Activated naive CD4-positive, alpha-beta T cell treated with anti-CD3 and anti-CD28 coated beads, Interleukin-2, amount 50 U/mL, for 16 hours (primary cell): ENCODE measurements around the gene PTS.

Source experiments
- DNase-seq: peaks from one replicate; pipeline ENCODE4 v3.0.0-alpha.2; 2020

PTS gene

DNA sequence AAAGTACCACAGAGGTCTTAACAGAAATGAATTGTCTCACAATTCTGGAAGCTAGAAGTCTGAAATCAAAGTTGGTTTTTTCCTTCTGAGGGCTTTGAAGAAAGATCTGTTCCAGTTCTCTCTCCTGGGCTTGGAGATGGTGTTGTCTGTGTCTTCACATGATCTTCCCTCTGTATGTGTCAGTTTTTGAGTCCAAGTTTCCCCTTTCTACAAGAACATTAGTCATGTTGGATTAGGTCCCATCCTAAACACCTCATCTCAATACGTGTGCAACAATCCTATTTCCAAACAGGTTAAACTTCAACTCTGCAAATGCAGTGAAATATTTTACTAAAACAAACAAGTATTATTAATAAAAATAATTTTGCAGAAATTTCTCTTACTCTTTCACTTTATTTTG, 3.1 kb upstream of the PTS start:
- no peak for DNase-seq

DNA sequence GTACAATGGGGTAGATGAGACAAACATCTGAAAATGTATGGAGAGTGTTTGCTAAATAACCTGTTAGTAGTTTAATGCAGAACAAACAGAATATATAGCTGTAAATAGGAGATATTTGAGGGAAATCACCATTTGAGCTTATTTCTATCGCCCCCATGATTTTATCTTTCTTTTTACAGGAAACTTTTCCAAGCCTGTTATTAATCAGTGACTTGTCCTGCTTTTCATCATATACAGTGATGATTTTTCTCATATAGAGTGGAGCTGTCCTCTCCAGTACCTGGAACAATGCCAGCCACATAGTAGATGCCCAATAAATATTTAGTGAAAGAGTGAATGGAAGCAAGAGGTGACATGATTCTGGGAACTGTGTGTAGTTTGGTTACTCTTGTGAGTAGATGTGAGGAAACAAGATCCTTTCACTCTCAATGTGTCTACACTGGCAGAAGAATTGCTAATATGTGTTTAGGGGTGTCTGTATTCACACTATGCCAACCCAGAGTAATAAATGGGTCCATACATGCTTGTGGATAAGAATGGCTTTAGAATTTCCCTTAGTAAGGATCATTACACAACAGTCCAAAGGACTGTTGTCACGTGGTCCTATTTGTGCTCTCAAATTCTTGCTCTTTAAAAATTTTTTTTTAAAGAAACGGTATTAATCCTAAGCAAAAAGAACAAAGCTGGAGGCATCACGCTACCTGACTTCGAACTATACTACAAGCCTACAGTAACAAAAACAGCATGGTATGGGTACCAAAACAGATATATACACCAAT, 2.3 kb upstream of the PTS start:
- no peak for DNase-seq

DNA sequence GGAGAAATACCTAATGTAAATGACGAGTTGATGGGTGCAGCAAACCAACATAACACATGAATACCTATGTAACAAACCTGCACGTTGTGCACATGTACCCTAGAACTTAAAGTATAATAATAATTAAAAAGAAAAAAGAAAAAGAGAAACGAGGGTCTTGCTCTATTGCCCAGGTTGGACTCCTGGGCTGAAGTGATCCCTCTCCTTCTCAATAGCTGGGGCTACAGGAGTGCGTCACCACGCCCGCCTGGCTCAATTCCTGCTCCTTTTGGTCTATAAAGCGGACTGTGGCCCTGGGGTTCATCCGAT, 521 bp upstream of the PTS start:
- DNase-seq: no peak

DNA sequence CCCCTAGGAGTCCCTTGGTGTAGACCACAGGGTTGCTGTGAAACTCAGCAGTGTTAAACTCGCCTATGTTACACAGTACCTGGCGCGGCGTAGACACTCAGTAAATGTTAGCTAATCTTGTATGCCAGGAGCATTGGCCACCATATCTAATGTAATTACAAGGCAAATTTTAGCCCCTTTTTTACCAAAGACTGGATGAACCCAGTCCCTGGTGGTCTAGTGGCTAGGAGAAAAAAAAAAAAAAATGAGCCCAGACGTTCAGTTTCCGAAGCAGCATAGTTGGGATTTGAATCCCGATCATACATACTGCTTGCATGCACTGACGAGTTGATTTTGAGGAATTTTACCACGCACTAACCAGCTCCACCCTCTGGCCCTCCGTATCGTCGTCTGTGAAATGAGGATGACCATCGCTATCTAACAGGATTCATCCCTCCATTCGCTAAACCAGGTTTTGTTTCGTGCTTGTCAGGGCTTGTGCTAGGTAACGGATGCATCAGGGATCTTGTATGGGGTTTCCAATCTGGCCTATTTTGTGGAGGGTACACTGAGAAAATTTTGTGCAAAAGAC, 688 bp downstream of the PTS start:
- DNase-seq: no peak

DNA sequence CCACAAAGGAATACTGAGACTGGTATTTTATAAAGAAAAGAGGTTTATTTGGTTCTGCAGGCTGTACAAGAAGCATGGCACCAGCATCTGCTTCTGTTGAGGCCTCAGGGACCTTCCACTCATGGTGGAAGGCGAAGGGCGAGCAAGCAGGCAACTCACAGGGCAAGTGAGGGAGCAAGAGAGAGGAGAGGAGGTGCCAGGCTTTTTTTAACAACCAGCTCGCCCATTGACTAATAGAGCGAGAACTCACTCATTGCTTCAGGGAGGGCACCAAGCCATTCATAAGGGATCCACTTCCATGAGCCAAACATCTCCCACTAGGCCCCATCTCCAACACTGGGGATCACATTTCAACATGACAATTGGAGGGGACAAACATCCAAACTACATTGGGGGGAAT, 1.2 kb downstream of the PTS start:
- no peak for DNase-seq

DNA sequence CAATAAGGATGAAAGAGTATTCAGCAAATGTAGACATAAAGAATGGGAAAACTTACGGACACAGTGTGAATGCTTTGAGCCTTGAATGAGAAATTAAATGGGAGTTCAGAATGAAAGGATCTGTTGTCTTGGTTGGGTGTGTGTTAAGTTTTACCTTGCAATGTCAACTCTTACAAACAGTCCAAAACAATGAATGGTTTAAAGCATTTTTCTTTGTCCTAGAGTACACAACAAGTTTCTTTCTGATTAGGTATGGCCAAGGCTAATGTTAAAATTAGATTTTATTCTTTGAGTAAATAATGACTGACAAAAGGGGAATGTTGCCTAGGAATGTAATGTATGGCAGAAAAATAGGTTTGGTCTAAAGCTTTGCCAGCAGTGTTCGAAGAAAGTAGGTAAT, 2.5 kb downstream of the PTS start:
- DNase-seq: no peak

DNA sequence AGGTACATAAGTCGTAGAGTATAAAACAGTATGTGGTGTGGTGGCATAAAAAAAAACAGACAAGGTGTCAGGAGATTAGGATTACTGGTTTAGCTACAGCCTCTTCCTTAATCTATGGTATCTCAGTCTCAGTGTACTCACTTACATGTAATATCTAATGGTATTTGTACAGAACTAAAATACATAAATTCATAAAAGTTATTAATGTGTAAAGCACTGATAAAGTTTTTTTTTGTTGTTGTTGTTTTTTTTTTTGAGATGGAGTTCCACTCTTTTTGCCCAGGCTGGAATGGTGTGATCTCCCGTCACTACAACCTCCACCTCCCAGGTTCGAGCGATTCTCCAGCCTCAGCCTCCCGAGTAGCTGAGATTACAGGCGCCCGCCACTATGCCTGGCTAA, 2.9 kb downstream of the PTS start:
- DNase-seq: no peak

DNA sequence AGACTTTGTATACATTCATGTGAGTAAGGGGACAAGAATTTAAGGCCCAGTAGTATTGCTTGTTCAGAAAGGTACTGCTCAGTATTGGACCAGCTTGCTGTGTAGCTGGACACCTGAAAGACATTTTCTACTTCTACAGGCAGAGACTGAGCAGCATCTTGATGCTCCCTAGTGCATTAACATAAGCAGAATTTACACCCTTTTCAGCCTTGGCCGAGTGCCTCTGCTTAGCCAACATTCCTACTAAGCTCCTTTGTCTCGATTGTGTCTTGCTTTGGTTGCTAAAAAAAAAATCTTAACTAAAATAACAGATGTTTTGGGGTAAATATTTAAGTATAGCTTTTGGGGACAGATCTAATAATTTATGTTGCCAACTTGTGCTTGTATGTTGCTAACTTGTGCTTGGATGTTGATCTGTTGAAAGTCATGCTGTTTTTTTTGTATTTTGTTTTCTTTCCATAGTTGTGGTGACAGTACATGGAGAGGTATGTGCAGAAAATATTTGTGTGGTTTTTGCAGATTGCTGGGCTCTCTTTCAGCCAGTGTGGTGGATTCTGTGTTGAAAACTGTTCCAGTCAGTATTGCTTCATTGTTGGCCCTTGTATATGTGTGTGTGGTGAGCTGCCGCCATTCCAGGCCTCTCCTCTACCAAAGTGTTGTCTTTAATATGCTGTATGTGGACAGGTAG, 3.7 kb downstream of the PTS start:
- DNase-seq: no peak

DNA sequence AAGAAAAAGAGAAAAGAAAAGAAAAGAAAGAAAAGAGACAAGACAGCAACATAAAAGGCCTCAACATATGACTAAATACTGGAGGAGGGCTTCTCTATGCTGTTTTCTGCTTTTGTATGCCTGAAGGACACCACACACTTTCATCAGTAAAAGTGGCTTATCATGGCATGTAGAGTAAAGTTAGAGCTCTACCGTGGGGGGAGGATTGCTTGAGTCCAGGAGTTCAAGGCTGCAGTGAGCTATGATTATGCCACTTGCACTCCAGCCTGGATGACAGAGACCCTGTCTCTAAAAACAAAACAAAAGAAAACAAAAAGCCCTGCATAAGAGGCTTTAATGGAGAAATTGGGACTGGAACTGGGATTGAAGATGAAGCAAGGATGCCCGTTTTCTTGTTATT, 5.7 kb downstream of the PTS start:
- no peak for DNase-seq

DNA sequence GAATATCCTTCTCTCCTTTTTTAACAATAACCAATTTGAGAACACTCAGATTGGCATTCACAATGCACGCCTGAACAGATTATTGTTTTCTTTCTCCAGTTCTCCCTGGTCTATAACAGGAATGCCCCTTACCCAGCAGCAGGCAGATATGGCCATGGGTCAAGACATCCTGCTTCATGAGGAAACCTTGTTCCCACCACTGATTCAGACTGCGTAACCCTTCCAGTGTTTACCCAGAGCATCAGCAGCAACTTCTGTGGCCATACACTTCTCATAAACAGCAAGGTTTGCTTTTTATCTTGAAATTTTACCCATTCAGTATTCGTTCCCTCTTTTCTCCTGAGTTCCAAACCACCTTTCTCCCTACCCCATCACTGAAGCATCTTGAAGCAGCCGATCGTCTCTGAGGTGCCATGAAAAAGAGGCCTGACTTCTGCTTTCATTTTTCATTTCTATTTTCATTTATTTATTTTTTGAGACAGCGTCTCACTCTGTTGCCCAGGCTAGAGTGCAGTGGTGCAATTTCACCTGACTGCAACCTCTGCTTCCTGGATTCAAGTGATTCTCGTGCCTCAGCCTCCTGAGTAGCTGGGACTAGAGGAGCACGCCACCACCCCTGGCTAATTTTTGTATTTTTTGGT, 9.6 kb downstream of the PTS start:
- no peak for DNase-seq

DNA sequence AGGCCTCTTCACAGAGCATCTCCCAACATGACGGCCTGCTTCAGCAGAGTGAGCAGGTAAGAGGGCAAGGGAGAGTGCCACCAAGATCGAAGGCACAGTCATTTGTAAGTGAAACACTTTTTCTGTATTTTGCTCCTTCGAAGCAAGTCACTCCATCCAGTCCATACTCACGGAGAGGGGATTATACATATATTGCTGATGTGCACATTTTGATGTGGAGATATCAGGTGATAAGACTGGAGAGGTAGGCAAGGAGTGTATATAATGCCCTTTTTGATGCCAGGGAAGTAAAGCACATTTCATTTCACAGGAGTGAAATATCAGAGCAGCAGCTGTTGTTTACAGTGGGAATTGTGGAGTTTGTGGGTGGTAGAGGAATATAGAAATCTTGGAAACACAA, 11.2 kb downstream of the PTS start:
- no peak for DNase-seq

DNA sequence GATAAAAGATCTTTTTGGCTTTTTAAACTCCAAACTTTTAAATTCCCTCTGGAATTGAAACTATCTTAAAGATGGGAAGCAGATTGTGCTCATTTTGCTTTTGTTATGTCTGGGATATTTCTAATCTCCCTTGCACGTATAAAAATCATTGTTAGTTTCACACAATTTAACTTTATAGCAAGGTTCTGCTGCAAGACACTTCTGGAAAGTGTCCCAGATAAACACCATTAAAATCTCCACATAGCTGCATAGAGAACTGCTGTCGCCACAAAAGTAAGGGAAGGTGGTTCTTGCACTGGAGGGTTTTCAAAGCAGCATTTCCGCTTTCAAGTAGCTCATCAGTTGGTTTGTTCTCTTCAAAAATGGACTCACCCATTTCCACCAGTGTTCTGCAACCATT, 11.8 kb downstream of the PTS start:
- no peak for DNase-seq

DNA sequence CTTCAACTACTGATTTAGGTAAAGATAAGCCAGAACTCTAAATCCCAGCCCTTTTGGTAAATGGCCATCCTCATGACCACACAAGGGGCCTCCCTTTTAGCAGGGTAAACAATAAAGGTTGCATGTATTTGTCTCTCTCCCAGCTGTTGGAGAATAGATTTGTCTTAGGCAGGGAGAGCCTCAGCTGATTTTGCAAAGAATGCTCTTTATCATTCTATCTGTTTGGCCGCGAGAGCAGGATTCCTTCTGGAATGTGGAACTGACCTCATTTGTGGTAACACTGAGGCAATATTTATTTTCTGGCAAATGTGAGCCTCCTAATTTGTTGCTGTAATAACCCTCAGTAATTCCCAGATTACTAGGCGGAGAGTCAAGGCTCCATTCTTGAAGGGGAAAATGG, 15.3 kb downstream of the PTS start:
- no peak for DNase-seq

DNA sequence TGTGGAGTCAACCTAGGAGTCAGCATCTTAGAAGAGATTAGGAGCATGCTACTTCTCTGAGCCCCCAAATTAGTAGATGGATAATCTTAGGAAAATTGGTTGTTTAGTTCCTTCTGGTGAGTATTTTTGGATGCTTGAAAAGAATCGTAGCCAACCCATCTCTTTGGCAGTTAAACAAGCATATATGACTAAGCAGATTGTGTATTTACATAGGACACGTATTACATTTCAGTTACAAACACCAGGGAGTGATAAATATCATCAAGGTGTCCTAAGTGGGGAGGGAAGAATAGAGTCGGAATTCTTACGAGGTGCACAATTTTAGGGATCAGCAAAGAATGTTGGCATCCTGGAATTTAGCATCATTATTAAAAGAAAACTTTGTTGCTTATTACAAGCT, 21.0 kb downstream of the PTS start:
- no peak for DNase-seq

DNA sequence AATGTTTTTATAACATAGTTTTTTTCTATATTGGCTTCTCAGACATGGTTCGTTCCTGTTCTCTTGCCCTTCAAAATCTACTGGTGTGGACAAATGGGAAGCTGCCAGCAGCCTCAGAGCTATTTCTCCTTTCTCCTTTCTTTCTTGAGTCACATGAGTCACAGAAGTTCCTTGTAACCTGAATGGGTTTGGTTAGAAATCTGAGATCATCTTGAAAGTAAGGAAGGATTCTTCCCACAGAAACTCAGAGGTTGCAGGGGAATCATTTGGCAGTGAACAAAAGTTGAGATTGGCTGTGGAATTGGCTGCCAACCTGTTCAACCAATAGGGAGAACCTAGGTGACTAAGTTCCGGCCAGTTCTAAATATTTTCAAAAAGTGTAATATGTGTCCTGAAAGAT, 22.0 kb downstream of the PTS start:
- no peak for DNase-seq

DNA sequence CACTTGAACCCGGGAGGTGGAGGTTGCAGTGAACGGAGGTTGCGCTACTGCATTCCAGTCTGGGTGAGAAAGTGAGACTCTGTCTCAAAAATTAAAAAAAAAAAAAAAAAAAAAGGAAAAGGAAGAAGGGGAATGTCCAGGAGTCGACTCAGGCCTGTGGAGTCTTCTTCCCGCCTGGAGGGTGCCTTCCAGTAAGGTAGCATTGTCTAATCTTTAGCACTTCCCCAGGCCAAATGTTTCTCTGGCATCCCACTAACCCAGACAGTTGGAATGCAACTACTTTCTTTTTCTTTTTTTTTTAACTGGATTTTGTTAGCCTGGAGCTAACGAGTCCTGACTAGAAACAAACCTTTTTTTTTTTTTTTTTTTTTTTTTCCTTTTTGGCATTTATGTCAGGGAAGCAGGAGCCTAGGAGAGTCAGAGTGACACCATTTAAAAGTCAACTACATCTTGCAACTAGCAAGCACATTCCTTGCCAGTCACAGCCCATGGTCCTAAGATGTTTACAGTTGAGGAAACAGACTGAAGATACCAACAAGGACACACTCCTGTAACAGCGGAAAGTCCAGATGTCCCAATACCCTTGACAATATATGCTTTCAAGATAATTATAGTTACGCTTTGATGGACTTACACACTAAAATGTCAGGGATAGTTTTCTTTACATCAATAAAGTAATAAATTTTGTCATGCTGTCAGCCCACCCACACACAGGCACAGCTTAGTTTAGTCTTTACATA, 23.8 kb downstream of the PTS start:
- no peak for DNase-seq

DNA sequence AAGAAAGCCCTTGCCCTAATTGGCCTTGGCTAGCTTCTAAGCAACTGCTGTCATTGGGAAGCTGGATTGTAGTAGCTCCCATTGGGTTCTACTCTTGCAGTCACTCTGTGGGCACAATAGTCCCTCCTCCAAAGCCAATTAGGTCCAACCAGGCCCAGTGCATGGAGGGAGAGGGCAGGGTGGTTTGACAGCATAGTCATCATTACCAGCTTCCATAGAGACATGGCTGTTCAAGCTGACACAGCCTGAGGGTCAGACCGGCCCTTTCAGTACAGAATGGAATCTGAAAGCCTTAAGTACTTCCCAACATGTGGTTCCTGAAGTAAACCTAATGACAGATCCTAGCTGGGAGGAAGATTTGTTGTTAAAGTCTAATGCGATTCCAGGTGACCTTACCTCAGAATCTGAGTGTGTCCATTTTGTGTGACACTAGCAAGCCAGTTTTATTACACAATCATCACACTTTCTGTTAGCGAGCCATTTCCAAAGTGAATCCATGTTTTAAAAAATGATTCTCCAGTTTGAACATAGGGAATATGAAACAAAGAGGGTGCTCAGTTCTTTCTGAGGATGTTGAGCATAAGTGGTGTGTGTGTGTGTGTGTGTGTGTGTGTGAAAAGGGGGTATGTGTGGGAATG, 27.5 kb downstream of the PTS start:
- no peak for DNase-seq

DNA sequence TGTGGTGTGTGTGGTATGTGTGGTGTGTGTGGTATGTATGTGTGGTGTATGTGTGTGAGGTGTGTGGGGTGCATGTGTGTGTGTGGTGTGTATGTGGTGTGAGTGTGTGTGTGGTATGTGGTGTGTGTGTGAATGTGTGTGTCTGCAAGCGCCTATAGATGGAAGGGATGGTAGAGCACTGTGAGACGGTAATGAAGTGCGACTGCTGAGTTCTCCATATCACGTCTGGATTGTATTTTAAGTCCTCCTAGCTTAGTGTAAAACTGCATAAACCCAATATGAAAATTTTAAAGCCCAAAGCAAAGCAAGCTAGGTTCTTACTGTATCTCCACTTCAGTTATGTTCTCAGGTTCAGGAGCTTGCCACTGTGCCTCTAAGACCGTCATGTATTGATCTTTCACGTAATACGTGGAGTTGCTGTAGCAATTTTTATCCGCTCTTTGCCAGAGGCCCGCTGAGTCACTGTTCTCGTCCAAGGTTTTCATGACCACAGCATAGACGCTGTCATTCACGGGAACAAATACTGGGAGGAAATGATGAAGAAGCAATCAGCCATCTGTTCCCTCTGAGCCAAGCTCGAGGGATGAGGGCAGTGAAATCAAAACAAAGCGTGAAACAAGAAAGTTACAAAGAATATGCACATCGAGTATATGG, 29.0 kb downstream of the PTS start:
- no peak for DNase-seq

DNA sequence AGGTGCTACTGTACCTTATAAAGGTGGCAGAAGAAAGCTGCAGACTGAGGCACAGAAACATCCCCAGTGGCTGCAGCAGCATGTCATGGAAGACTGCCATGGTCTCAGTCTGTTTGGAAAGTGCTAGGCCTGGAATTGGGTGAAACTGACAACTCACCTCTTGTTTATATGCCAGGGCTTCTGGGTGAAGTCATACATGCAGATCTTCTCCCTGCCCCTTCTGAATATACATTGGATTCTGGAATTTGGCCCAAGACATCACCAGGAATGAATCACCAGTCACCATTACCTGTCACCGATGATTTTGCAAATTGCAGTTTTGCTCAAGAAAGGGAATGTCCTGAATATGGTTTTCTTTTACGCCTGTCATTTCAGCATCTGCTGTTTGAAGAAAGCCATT, 34.3 kb downstream of the PTS start, which contains the start of gene PLET1:
PLET1 (minus strand) TSS at position 371 of the 400 bp plus-strand sequence; CDS start at position 100, 271 bp downstream.
- DNase-seq: no peak

DNA sequence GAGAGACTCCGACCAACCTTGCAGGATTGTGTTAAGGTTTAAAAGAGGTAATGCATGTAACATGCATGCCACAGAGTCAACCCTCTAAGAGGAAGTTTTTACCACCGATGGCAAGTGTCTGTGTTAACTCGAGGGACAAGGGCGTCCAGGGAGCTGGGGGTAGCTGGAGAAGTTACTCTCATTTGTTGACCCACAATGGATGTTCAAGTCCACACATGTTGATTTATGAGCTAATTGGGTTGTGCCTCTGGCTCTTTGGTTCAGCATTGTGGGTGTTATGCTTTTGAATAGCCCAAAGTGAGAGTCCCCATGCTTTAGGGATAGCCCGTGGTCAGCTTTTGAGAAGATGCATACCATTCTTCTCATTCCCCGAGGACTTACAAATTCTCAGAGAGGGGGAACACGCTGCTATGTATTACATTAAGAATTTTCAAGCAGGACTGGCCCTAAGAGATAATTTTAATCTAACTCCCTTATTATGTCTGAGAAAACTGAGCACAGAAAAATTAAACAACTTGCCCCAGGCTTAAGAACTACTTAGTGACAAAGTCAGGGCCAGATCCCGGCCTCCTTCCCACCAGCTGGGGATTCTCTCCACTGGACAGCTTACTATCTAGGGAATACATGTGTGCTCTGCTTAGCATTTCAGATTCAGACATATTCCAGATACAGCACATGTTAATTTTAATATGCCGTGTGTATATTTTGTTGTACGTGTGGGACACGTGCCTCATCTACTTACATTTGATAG, 39.6 kb downstream of the PTS start:
- no peak for DNase-seq

DNA sequence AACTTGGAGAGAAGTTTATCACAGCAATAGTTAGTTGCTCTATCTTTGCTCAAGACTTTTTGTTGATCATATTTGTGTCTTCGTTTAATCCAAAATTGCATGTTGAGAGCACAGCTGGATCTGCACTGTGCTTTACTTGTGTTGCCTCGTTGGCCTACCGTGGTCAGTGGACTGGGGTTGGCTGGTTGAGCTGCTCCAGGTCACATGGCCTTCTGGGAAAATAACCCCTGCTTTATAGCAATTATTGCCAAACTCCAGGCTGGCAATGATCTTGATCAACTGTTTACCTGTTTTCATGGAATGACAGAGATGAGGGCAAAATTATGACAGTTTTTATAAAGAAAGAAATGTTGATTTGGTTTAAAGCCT, 40.2 kb downstream of the PTS start:
- no peak for DNase-seq

DNA sequence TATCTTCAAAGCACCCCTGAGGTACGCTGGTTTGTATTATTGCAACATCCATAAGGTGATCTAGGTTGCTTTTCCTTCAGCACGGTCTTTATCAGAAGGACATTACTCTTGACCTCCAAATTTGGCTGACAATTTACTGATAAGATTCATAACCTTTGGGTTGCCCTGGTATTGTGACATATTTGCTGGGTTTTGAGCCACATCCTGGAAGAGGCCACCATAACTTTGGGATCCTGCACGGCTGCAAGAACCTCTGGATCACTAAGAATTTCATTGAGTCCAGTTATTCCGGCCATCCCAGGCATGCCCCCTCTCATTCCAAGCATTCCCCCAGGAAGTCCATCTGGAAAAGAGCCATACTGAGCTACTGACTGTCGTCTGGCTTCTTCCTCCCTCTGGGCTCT, 41.0 kb downstream of the PTS start:
- DNase-seq: no peak
